Left lung (tissue), 10 donors: ENCODE results near the gene ZNF552. TPM values are rescaled to one million over a fixed set of nuclear protein-coding genes. Genes with fewer than 3 reads are reported as not detected.

Source experiments
- ATAC-seq: fragments of 200-7000 bp; cut with Tn5 transposase; one replicate; pipeline ENCODE4 v1.9.1; 2020; ENCODE audit warnings: moderate library complexity
- DNase-seq, 4 donors: peaks; one replicate each; pipeline ENCODE4 v3.0.0-alpha.2; 2013 to 2020
- H3K27ac ChIP-seq, 2 donors: fragments of 200-600 bp; sonication (generic) in 1 of 2; one replicate each; pipeline versions ENCODE4 v1.5.0 to v1.8.0; 2020 to 2021
- H3K27me3 ChIP-seq, 2 donors: fragments of 200-600 bp; sonication (generic) in 1 of 2; one replicate each; pipeline versions ENCODE4 v1.5.0 to v1.8.0; 2020 to 2021
- H3K36me3 ChIP-seq, 2 donors: fragments of 200-600 bp; sonication (generic) in 1 of 2; one replicate each; pipeline versions ENCODE4 v1.5.0 to v1.8.0; 2020 to 2021
- H3K4me1 ChIP-seq, 2 donors: fragments of 200-600 bp; one replicate each; pipeline ENCODE4 v1.8.0; 2021
- H3K4me3 ChIP-seq, 2 donors: fragments of 200-600 bp; sonication (generic) in 1 of 2; one replicate each; pipeline versions ENCODE4 v1.5.0 to v1.8.0; 2020 to 2021; ENCODE audit warnings: mild to moderate bottlenecking in 1 of 2
- H3K9me3 ChIP-seq, 2 donors: fragments of 200-600 bp; sonication (generic) in 1 of 2; one replicate each; pipeline versions ENCODE4 v1.5.0 to v1.8.0; 2020 to 2021
- intact Hi-C, 2 donors: fragments of 100-400 bp; cut with DNase I; formaldehyde crosslinking; loops; one replicate each; pipeline versions ENCODE4 v1.11.2 to v1.14.2; 2022
- polyA plus RNA-seq, 6 donors: library from polyadenylated mRNA; unstranded; fragments of 120-200 nt; gene quantifications; one replicate each; pipeline ENCODE4 v1.2.1, GENCODE V29; 2013; ENCODE audit not compliant: insufficient read length in 6 of 6
- total RNA-seq, 2 donors: library from RNA; stranded (reverse); fragmentation: NEBNext Ultra II Directional; extraction: Animal tissue kit (Norgen Biotek cat#: 25700); gene quantifications; one replicate each; pipeline ENCODE4 v1.2.1, GENCODE V29; 2021
- TF ChIP-seq, protein P1 (sequence below), 2 donors: fragments of 200-600 bp; sonication (generic) in 1 of 2; IDR thresholded peaks; one replicate each; pipeline versions ENCODE4 v1.5.0 to v1.8.0; 2021; ENCODE audit warnings: antibody characterized with exemption in 2 of 2
- donor health status: DM: no; HTN: yes; CAD: no.
- donor health status: DM: no; HTN: no; CAD: no.

The ZNF552 gene
- total and polyA plus RNA-seq, 8 donors = 11.2 to 21.4 (median 16.6) TPM

DNA sequence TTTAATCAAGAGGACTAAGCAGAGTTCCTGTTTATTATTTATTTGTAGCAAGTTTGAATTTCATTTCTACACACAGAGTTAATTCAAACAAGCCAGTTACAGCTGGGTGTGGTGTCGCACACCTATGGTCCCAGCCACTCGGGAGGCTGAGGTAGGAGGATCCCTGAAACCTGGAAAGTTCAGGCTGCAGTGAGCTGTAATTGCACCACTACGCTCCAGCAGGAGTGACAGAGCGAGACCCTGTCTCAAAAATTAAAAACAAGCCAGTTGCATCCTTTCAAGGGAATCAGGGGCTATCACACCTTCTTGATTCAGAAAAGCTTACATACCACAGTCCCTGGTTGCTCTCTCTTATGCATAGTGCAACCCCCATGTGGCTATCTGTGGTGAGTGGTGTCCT, 25.4 kb downstream of the ZNF552 start:
- Histone ChIP-seq H3K27me3 (no peaks in the 10 kb centered on the region), H3K27ac (no peak overlapping the region), H3K4me1 (no peaks in the 10 kb centered on the region), H3K4me3 (no peak overlapping the region), H3K9me3 (peaks cover 0 to 56% of the 10 kb centered on the region in 2 donors), H3K36me3 (peaks cover 0 to 67% of the 10 kb centered on the region in 2 donors)
- DNase-seq (no peak), ATAC-seq (no peak)
- TF ChIP-seq, protein P1, sequence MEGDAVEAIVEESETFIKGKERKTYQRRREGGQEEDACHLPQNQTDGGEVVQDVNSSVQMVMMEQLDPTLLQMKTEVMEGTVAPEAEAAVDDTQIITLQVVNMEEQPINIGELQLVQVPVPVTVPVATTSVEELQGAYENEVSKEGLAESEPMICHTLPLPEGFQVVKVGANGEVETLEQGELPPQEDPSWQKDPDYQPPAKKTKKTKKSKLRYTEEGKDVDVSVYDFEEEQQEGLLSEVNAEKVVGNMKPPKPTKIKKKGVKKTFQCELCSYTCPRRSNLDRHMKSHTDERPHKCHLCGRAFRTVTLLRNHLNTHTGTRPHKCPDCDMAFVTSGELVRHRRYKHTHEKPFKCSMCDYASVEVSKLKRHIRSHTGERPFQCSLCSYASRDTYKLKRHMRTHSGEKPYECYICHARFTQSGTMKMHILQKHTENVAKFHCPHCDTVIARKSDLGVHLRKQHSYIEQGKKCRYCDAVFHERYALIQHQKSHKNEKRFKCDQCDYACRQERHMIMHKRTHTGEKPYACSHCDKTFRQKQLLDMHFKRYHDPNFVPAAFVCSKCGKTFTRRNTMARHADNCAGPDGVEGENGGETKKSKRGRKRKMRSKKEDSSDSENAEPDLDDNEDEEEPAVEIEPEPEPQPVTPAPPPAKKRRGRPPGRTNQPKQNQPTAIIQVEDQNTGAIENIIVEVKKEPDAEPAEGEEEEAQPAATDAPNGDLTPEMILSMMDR (IDR thresholded peaks at IDR 0.05) = no peak
- intact Hi-C loops = no loop called here

DNA sequence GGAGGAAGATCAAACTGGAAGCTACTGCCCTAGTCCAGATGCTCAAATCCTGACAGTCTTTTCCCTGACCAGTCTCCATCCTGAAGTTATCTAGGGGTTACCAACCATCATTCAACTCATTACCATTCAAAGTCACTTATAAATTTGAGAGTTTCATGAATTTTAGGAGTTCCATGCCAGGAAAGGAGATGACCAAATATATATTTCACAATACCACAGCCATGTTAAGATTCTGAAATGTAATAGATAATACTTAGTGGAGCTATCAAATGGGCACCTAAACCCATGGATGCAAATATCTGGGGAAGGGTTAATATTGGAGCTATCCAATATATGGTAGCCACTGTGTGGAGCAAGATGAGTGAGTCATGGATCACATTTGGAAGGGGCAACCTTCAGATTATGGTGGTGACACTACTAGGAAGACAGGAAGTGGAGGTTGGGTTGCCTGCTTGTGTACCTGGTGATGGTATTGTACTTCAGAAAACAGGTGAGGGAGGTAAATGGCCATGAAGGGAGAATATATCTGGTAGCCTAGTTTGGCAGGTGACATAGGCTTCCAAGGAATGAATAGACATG, 26.5 kb downstream of the ZNF552 start:
- H3K4me3 ChIP-seq = no peak overlapping the region
- no peaks in the 10 kb centered on the region for H3K4me1 ChIP-seq
- H3K27me3 ChIP-seq = no peaks in the 10 kb centered on the region
- peaks cover 0 to 56% of the 10 kb centered on the region in 2 donors for H3K36me3 ChIP-seq
- intact Hi-C loops = no loop called here
- TF ChIP-seq, protein P1 (IDR thresholded peaks at IDR 0.05) = no peak
- H3K27ac ChIP-seq = no peak overlapping the region
- DNase-seq (no peak), ATAC-seq (no peak)
- H3K9me3 ChIP-seq = peaks cover 0 to 66% of the 10 kb centered on the region in 2 donors

GRCh38 chr19:57786906-57787305, 27.8 kb downstream of the ZNF552 start:
- H3K27me3 ChIP-seq = no peaks in the 10 kb centered on the region
- no peak overlapping the region for H3K4me3 ChIP-seq
- intact Hi-C loops = no loop called here
- peaks cover 0 to 79% of the 10 kb centered on the region in 2 donors for H3K9me3 ChIP-seq
- H3K36me3 ChIP-seq = peaks cover 0 to 56% of the 10 kb centered on the region in 2 donors
- TF ChIP-seq, protein P1 (IDR thresholded peaks at IDR 0.05) = no peak
- DNase-seq (no peak), ATAC-seq (no peak)
- no peak overlapping the region for H3K27ac ChIP-seq
- no peaks in the 10 kb centered on the region for H3K4me1 ChIP-seq

DNA sequence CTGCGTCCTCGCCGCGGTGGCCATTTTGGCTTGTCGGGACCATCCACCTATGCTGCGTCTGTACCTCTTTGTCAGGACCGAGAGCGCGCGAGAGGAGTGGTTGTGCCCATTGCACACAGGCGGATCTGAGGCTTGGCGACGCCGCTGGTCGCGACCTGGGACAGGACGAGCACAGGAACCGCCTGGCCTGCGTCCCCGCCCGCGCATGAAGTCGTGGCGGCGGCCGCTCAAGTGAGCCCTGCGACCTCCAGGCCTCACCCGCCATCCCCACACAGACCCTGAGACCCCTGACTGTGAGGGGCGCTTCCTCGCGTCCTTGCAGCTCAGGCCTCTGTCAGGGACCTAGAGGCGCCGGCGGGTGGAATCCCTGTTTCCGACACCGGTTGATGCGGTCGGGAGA, 28.4 kb downstream of the ZNF552 start:
- no peaks in the 10 kb centered on the region for H3K27me3 ChIP-seq
- peaks cover 0 to 58% of the 10 kb centered on the region in 2 donors for H3K36me3 ChIP-seq
- DNase-seq = no peak
- H3K27ac ChIP-seq = no peak overlapping the region
- H3K4me3 ChIP-seq = no peak overlapping the region
- intact Hi-C loops = no loop called here
- H3K4me1 ChIP-seq = no peaks in the 10 kb centered on the region
- TF ChIP-seq, protein P1 (IDR thresholded peaks at IDR 0.05) = no peak
- no peak for ATAC-seq
- H3K9me3 ChIP-seq = peaks cover 0 to 86% of the 10 kb centered on the region in 2 donors

GRCh38 chr19:57779220-57779845, 35.4 kb downstream of the ZNF552 start:
- H3K36me3 ChIP-seq = peaks cover 0 to 86% of the 10 kb centered on the region in 2 donors
- intact Hi-C loops = no loop called here

More at GRCh38 chr19:57779220-57779845, 35.4 kb downstream of the ZNF552 start:
- TF ChIP-seq, protein P1 (IDR thresholded peaks at IDR 0.05) = no peak
- ATAC-seq (no peak), DNase-seq (no peak)
- no peak overlapping the region for H3K4me3 ChIP-seq
- H3K27me3 ChIP-seq = no peaks in the 10 kb centered on the region
- peaks cover 0 to 98% of the 10 kb centered on the region in 2 donors for H3K9me3 ChIP-seq
- H3K27ac ChIP-seq = no peak overlapping the region
- H3K4me1 ChIP-seq = no peaks in the 10 kb centered on the region
